ENCODE results near the gene TANGO2.

Gene TANGO2

GRCh38 chr22:20014526-20015186 is 6.3 kb upstream of the TANGO2 start:
- DNase-seq = no peak

- DNase-seq = no peak
Measured at GRCh38 chr22:20015187-20015625, 5.7 kb upstream of the TANGO2 start.

- DNase-seq = no peak
Measured at GRCh38 chr22:20015971-20016733, 4.8 kb upstream of the TANGO2 start.

- peak; percentile 94 for DNase-seq
Measured at GRCh38 chr22:20016734-20017621, 3.9 kb upstream of the TANGO2 start, which contains the start of gene ARVCF. Gene ARVCF, minus strand, starts transcription at chr22:20016823. Its CDS starts 26,029 bp downstream, at chr22:19990794.

- no peak for DNase-seq
Measured at GRCh38 chr22:20017622-20017958, 3.3 kb upstream of the TANGO2 start.

GRCh38 chr22:20018001-20018400 is 2.9 kb upstream of the TANGO2 start:
- DNase-seq = no peak

GRCh38 chr22:20019661-20020532 is 1.0 kb upstream of the TANGO2 start:
- no peak for DNase-seq

- no peak for DNase-seq
Measured at GRCh38 chr22:20021196-20022181, 579 bp downstream of the TANGO2 start.

- no peak for DNase-seq
Measured at GRCh38 chr22:20022231-20022977, 1.5 kb downstream of the TANGO2 start.

- DNase-seq = no peak
Measured at GRCh38 chr22:20022978-20023613, 2.2 kb downstream of the TANGO2 start.

- no peak for DNase-seq
Measured at GRCh38 chr22:20024225-20024624, 3.3 kb downstream of the TANGO2 start.

GRCh38 chr22:20024650-20025397 is 3.9 kb downstream of the TANGO2 start:
- DNase-seq = no peak

GRCh38 chr22:20025401-20026203 is 4.7 kb downstream of the TANGO2 start:
- no peak for DNase-seq

GRCh38 chr22:20026204-20026908 is 5.4 kb downstream of the TANGO2 start:
- DNase-seq = no peak

- DNase-seq = no peak
Measured at GRCh38 chr22:20026996-20027601, 6.2 kb downstream of the TANGO2 start.

- DNase-seq = peak; percentile 30
Measured at GRCh38 chr22:20027966-20028854, 7.3 kb downstream of the TANGO2 start.
